K562 (cell line): ENCODE measurements around the gene JSRP1. TPM values are rescaled to one million over a fixed set of nuclear protein-coding genes. Genes with fewer than 3 reads are reported as not detected.
A peak's percentile ranks its signal among the peaks of the same experiment; 100 is the strongest.

Experiments used
- ATAC-seq: fragments of 200-7000 bp; cut with Tn5 transposase; 3 replicates; pipeline ENCODE4 v1.9.1; 2020; ENCODE audit warnings: moderate library complexity
- BruUV-seq: library from RNA; stranded (reverse); fragments of 400-500 nt; replicated peaks from 2 replicates; lab custom pipeline; 2021; lab: Mats Ljungman, UMichigan
- CTCF ChIA-PET: fragments of 300-600 bp; formaldehyde crosslinking; extraction: SDS; loops from one replicate; lab custom pipeline; 2021; ENCODE audit warnings: low intra/inter-chr PET ratio; lab: Yijun Ruan, JAX
- POLR2A ChIA-PET: fragments of 300-600, 350-650 bp; sonication (Branson Sonifier 250); formaldehyde crosslinking; extraction: SDS; loops from one replicate; lab custom pipeline; 2021; ENCODE audit warnings: antibody characterized with exemption, inconsistent platforms; lab: Yijun Ruan, JAX
- DNase-seq, 4 experiments: peaks; one replicate each; pipeline versions ENCODE4 v3.0.0 to v3.0.0-alpha.2; 2011 to 2018; ENCODE audit warnings: low spot score in 3 of 4, mixed read lengths in 3 of 4; ENCODE audit errors: extremely low read depth in 1 of 4
- FAIRE-seq: peaks from 2 replicates; lab custom pipeline; 2011; peaks lifted over from hg19 to GRCh38; lab: Jason Lieb, UNC
- H2AFZ ChIP-seq: 2 replicates; pipeline ENCODE4 v1.6.0; 2011; ENCODE audit warnings: low read depth, low read length, control low read depth, inconsistent platforms
- H3K27ac ChIP-seq: fragments of 200-600 bp; 3 replicates; pipeline ENCODE4 v1.8.0; 2011; ENCODE audit warnings: low read depth, mild to moderate bottlenecking, control low read depth, inconsistent platforms, low read length, moderate library complexity, mixed read lengths; ENCODE audit errors: extremely low read depth
- H3K27me3 ChIP-seq, 2 experiments: fragments of 300-600 bp in 1 of 2; 2 replicates in 1 of 2; 3 replicates in 1 of 2; pipeline versions ENCODE4 v1.6.0 to v1.8.0; 2011; ENCODE audit warnings: inconsistent platforms in 2 of 2, low read length in 2 of 2, mild to moderate bottlenecking in 1 of 2, mixed read lengths in 1 of 2, moderate library complexity in 1 of 2; ENCODE audit not compliant: control insufficient read depth in 2 of 2, insufficient read depth in 2 of 2
- H3K36me3 ChIP-seq: fragments of 300-600 bp; 3 replicates; pipeline ENCODE4 v1.8.0; 2011; ENCODE audit warnings: mild to moderate bottlenecking, low read length, inconsistent platforms; ENCODE audit not compliant: control insufficient read depth, insufficient read depth
- H3K4me1 ChIP-seq, 2 experiments: fragments of 200-600 bp in 1 of 2; replicated peaks in 1 of 2; 2 replicates in 1 of 2; 3 replicates in 1 of 2; pipeline versions ENCODE4 v1.5.1 to v1.8.0; 2011; ENCODE audit warnings: inconsistent platforms in 2 of 2, low read length in 2 of 2, mild to moderate bottlenecking in 1 of 2, mixed read lengths in 1 of 2, moderate library complexity in 1 of 2; ENCODE audit not compliant: control insufficient read depth in 2 of 2, insufficient read depth in 2 of 2
- H3K4me2 ChIP-seq: 2 replicates; pipeline ENCODE4 v1.6.1; 2011; ENCODE audit warnings: low read length, control low read depth, inconsistent platforms, mixed read lengths; ENCODE audit not compliant: insufficient read depth
- H3K4me3 ChIP-seq: fragments of 200-600 bp; sonication (generic), shearing (Covaris generic); 2 replicates; pipeline ENCODE4 v1.5.1; 2016; ENCODE audit warnings: control low read depth, inconsistent platforms
- H3K79me2 ChIP-seq: fragments of 200-600 bp; 3 replicates; pipeline ENCODE4 v1.8.0; 2011; ENCODE audit warnings: low read length, inconsistent platforms; ENCODE audit not compliant: control insufficient read depth, insufficient read depth
- H3K9ac ChIP-seq, 2 experiments: 2 replicates each; pipeline versions ENCODE4 v1.6.0 to v1.6.1; 2011; ENCODE audit warnings: low read depth in 2 of 2, low read length in 2 of 2, control low read depth in 1 of 2, inconsistent platforms in 1 of 2, mild to moderate bottlenecking in 1 of 2, mixed read lengths in 1 of 2; ENCODE audit not compliant: insufficient read depth in 1 of 2
- H3K9me1 ChIP-seq: one replicate; pipeline ENCODE4 v1.6.0; 2011; ENCODE audit warnings: inconsistent platforms, mild to moderate bottlenecking, low read length, moderate library complexity; ENCODE audit not compliant: control insufficient read depth, insufficient read depth
- H3K9me3 ChIP-seq: replicated peaks from 2 replicates; pipeline ENCODE4 v1.5.1; 2011; ENCODE audit warnings: low read depth, low read length, inconsistent platforms; ENCODE audit not compliant: control insufficient read depth, insufficient read depth
- H4K20me1 ChIP-seq: replicated peaks from 2 replicates; pipeline ENCODE4 v1.6.1; 2011; ENCODE audit warnings: low read length, inconsistent platforms, mixed read lengths; ENCODE audit not compliant: control insufficient read depth, insufficient read depth
- ATF6 ChIP-seq: sonication (generic); formaldehyde crosslinking; IDR thresholded peaks from 2 replicates; pipeline ENCODE4 v1.4.0; 2020; ENCODE audit warnings: mild to moderate bottlenecking, missing genetic modification reagents
- CCNT2 ChIP-seq: IDR thresholded peaks from 2 replicates; pipeline ENCODE4 v1.6.1; 2011; ENCODE audit warnings: borderline replicate concordance, low read depth, mild to moderate bottlenecking, moderate library complexity, mixed read lengths, low read length; ENCODE audit not compliant: insufficient read length; ENCODE audit errors: extremely low read depth
- CREB3L1 ChIP-seq: fragments of 450-650 bp; IDR thresholded peaks from 2 replicates; pipeline ENCODE4 v1.6.1; 2014; ENCODE audit warnings: low read depth, mild to moderate bottlenecking, moderate library complexity, borderline replicate concordance
- PHB2 ChIP-seq: fragments of 450-650 bp; IDR thresholded peaks from 2 replicates; pipeline ENCODE4 v1.6.1; 2017; ENCODE audit warnings: low read depth
- POLR2G ChIP-seq: fragments of 200-400 bp; formaldehyde crosslinking; IDR thresholded peaks from 2 replicates; pipeline ENCODE4 v1.6.1; 2017; ENCODE audit warnings: low read depth, mild to moderate bottlenecking, antibody characterized with exemption, low read length, moderate library complexity
- RBFOX2 ChIP-seq: fragments of 200-400 bp; formaldehyde crosslinking; IDR thresholded peaks from 2 replicates; pipeline ENCODE4 v1.6.1; 2017; ENCODE audit warnings: low read depth, mild to moderate bottlenecking, low read length, moderate library complexity
- RBM22 ChIP-seq: fragments of 200-400 bp; formaldehyde crosslinking; IDR thresholded peaks from 2 replicates; pipeline ENCODE4 v1.6.1; 2018; ENCODE audit warnings: low read length, low read depth; ENCODE audit not compliant: poor library complexity, severe bottlenecking
- ZNF395 ChIP-seq: fragments of 200-800 bp; sonication (Bioruptor generic); IDR thresholded peaks from 2 replicates; pipeline ENCODE4 v1.6.1; 2017; ENCODE audit warnings: missing genetic modification characterization, missing compliant biosample characterization
- WGBS: fragments of 100-300 bp; shearing (Covaris generic); methylation state at CpG from one replicate; pipeline ENCODE4 v1.1.6; 2016; ENCODE audit warnings: low coverage, mixed read lengths; ENCODE audit not compliant: insufficient coverage; ENCODE audit errors: missing lambda C conversion rate; 5-methylcytosine and 5-hydroxymethylcytosine counted together
- in situ Hi-C: fragments of 300-500 bp; cut with MboI; formaldehyde crosslinking; loops from 4 replicates; pipeline ENCODE4 v1.15.0; 2018; ENCODE audit warnings: inconsistent platforms, mixed read lengths
- intact Hi-C: fragments of 100-400 bp; cut with micrococcal nuclease; formaldehyde crosslinking; loops from 2 replicates; pipeline ENCODE4 v1.14.2; 2022
- polyA plus RNA-seq, 8 experiments: library from polyadenylated mRNA; depleted of rRNA in 4 of 8; stranded (reverse) in 5 of 8; unstranded in 3 of 8; fragments of >200 nt; fragmentation: Nextera tagmentation in 2 of 8; fragmentation: Illumina TruSeq in 1 of 8; extraction: Ambion mirVana in 2 of 8; extraction: Trizol in 1 of 8; gene quantifications; 2 replicates each; pipeline versions ENCODE4 v1.2.1 to v1.2.3, GENCODE V29; 2011 to 2014; ENCODE audit warnings: inconsistent platforms in 1 of 8, missing spikeins in 1 of 8
- total RNA-seq, 7 experiments: library from RNA; depleted of rRNA in 6 of 7; stranded (reverse); fragments of >200 nt in 6 of 7; fragmentation: Illumina TruSeq in 2 of 7; extraction: Trizol in 2 of 7; gene quantifications; 2 replicates each; pipeline versions ENCODE4 v1.2.1 to v1.2.3, GENCODE V29; 2011 to 2021; ENCODE audit warnings: low replicate concordance in 1 of 7
- TF ChIP-seq, protein P1 (sequence below): sonication (generic); formaldehyde crosslinking; IDR thresholded peaks from 2 replicates; pipeline ENCODE4 v1.8.0; 2022; ENCODE audit warnings: mild to moderate bottlenecking, low read depth, missing genetic modification reagents

Gene JSRP1
- total and polyA plus RNA-seq, 9 of the 15 experiments (the other 6 are each of a cell fraction or from before 2014, with no cell fraction given) = 0.08 to 1.2 (median 0.51) TPM; not detected in 4

DNA sequence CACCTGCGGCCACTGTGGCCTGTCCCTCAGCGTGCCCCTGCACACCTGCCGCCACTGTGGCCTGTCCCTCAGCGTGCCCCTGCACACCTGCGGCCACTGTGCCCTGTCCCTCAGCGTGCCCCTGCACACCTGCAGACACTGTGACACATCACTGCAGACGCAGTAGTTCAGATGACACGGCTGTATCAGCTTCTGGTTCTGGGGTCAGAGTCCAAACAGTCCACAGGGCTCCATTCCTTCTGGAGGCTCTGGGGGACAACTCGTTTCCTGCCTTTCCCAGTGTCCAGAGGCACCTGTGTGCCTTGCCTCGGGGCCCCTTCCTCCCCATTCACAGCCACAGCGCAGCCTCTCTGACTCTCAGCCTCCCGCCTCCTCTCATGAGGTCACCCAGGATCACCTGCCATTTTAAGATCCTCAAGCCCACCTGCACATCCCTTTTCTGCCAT, 14.1 kb downstream of the JSRP1 start:
- ChIA-PET POLR2A (interaction anchor here (0.6 to 1.3 kb wide), 2 partner anchors 21 to 348 kb away, joined by 3 read pairs; no protein-coding TSS in a partner anchor), CTCF (no interaction called here)
- no peak overlapping the region for H2AFZ ChIP-seq
- H3K9me1 ChIP-seq = peaks cover 19% of the 10 kb centered on the region
- peaks cover 28 to 60% of the 10 kb centered on the region in 2 experiments for H3K4me1 ChIP-seq
- DNase-seq (no peak), ATAC-seq (no peak), FAIRE-seq (no peak)
- no TSS peak for BruUV-seq
- peaks cover 72% of the 10 kb centered on the region for H3K79me2 ChIP-seq
- WGBS = 91% methylated on average over 11 of the region's 12 CpGs
- no peaks in the 10 kb centered on the region for H3K27me3 ChIP-seq
- H3K9me3 ChIP-seq = no peaks in the 10 kb centered on the region
- no peak overlapping the region for H3K4me3 ChIP-seq
- no peak overlapping the region for H3K27ac ChIP-seq
- peak overlapping the region in 1 of 2 experiments; percentile 47; a peak in 1 of 4 replicates for H3K9ac ChIP-seq
- H3K36me3 ChIP-seq = peaks cover 84% of the 10 kb centered on the region; the same call in 2 of the 3 replicates
- peak; percentile 51 for TF ChIP-seq RBFOX2
- TF ChIP-seq ZNF395 (CRISPR knock-in tag) = no peak
- no peak for TF ChIP-seq ATF6 (CRISPR knock-in tag)
- TF ChIP-seq PHB2 = no peak
- TF ChIP-seq, protein P1, sequence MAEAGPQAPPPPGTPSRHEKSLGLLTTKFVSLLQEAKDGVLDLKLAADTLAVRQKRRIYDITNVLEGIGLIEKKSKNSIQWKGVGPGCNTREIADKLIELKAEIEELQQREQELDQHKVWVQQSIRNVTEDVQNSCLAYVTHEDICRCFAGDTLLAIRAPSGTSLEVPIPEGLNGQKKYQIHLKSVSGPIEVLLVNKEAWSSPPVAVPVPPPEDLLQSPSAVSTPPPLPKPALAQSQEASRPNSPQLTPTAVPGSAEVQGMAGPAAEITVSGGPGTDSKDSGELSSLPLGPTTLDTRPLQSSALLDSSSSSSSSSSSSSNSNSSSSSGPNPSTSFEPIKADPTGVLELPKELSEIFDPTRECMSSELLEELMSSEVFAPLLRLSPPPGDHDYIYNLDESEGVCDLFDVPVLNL (CRISPR knock-in tag) = 0 out of 2 replicates have a peak, but pooled peaks have one; percentile 12
- no peak for TF ChIP-seq CREB3L1
- TF ChIP-seq RBM22 = peak; percentile 55
- no peak for TF ChIP-seq CCNT2
- peak; percentile 34; the same call in 1 of the 2 replicates for TF ChIP-seq POLR2G
- in situ Hi-C loops = no loop called here
- H3K4me2 ChIP-seq = no peak overlapping the region
- peaks cover 56% of the 10 kb centered on the region for H4K20me1 ChIP-seq
- intact Hi-C loops = no loop called here
